ENCODE data around the gene VPS13C. TPM values are rescaled to one million over a fixed set of nuclear protein-coding genes. Genes with fewer than 3 reads are reported as not detected.

VPS13C gene
- total RNA-seq, 4 donors from 2014 or later: 7.6 to 43.1 (median 18.0) TPM

DNA sequence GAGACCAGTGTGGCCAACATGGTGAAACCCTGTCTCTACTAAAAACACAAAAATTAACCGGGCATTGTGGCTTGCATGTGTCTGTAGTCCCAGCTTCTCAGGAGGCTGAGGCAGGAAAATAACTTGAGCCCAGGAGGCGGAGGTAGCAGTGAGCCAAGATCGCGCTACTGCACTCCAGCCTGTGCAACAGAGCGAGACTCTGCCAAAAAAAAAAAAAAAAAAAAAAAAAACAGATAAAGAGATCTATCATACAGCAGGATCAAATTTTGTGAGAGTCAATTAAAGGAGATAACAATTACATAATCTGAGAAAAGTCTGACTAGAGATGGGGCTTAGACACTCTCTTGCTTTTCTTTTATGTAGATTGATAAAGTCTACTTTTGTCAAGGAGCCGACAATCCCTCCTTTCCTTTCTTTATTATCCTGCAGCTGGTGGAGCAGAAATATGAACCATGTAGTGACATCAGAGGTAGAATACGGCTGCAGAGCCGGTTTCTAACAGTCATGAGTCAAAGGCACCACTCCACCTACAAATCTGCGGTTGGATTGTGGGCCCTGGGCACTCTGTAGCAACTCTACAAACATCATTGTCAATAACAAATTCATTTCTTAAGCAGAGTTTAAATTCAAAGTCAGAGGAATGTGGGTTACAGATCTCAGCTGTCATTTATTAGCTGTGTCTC, 15.5 kb upstream of the VPS13C start:
- H3K9me3 ChIP-seq: no peaks in the 10 kb centered on the region
- intact Hi-C loops (cut with DNase I): no loop called here
- no peak for DNase-seq
- no peak overlapping the region for H3K27ac ChIP-seq
- WGBS, 2 donors: 53 to 57% methylated on average over 9 of the region's 9 CpGs
- peaks cover 0 to 17% (median 0%) of the 10 kb centered on the region in 4 donors for H3K27me3 ChIP-seq
- no peaks in the 10 kb centered on the region for H3K36me3 ChIP-seq
- peaks cover 0 to 13% (median 0%) of the 10 kb centered on the region in 3 donors for H3K4me1 ChIP-seq
- TF ChIP-seq, protein P1, sequence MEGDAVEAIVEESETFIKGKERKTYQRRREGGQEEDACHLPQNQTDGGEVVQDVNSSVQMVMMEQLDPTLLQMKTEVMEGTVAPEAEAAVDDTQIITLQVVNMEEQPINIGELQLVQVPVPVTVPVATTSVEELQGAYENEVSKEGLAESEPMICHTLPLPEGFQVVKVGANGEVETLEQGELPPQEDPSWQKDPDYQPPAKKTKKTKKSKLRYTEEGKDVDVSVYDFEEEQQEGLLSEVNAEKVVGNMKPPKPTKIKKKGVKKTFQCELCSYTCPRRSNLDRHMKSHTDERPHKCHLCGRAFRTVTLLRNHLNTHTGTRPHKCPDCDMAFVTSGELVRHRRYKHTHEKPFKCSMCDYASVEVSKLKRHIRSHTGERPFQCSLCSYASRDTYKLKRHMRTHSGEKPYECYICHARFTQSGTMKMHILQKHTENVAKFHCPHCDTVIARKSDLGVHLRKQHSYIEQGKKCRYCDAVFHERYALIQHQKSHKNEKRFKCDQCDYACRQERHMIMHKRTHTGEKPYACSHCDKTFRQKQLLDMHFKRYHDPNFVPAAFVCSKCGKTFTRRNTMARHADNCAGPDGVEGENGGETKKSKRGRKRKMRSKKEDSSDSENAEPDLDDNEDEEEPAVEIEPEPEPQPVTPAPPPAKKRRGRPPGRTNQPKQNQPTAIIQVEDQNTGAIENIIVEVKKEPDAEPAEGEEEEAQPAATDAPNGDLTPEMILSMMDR (IDR thresholded peaks at IDR 0.05): no peak
- no peak for TF ChIP-seq POLR2A (IDR thresholded peaks at IDR 0.05)
- no peak overlapping the region for H3K4me3 ChIP-seq

DNA sequence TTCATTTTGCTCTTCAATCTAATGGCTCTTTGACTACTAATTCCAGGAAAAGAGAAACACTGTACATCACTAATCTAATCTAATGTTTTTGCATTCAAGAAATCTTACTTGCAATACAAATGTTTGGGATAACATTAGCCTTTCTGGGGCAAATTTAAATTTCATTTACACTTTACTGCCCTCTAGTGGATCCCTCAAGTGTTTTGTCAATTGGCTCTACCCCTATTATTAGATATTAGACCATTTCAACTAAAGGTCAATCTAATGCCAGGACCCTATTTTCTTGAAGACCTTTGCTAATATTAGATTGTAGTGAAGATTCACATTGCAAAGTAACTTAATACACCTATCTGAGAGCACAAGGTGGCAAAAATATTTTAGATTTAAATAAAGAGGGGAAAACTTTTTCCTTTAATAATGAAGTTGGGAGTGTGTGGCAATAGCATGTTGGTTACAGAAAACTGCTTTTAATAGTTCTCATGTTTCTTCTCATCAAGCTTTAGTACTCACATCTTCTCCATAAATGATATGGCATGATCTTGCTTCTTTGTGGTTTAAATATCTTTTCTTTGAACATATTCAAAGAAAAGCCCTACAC, 11.6 kb upstream of the VPS13C start:
- Histone ChIP-seq H3K4me1 (peaks cover 4 to 36% (median 10%) of the 10 kb centered on the region in 3 donors), H3K27me3 (peaks cover 0 to 48% (median 0%) of the 10 kb centered on the region in 4 donors), H3K4me3 (no peak overlapping the region), H3K9me3 (no peaks in the 10 kb centered on the region), H3K27ac (no peak overlapping the region), H3K36me3 (no peaks in the 10 kb centered on the region)
- DNase-seq: no peak
- intact Hi-C loops (cut with DNase I): no loop called here
- TF ChIP-seq, protein P1 (IDR thresholded peaks at IDR 0.05): peak; percentile 26 to 70 (median 63)
- TF ChIP-seq POLR2A (IDR thresholded peaks at IDR 0.05): no peak

DNA sequence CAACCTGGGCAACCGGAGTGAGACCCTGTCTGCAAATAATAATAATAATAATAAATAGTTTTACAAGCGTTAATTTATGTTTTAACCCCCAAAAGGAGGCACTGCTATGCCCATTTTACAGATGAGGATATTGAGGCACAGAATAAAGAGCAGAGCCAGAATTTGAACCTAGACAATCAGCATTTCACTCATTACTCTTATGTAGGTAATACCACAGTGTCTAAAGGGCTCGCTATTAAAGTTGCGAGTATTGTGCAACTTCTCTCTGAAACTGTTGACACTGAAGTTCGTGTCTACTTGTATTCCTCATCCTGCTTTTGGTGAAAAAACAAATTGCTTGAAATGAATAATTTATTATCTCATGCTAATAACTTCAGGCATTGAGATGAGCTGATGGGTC, 9.3 kb upstream of the VPS13C start:
- H3K27ac ChIP-seq: no peak overlapping the region
- DNase-seq: no peak
- WGBS, 2 donors: 70 to 80% methylated on average over 5 of the region's 5 CpGs

DNA sequence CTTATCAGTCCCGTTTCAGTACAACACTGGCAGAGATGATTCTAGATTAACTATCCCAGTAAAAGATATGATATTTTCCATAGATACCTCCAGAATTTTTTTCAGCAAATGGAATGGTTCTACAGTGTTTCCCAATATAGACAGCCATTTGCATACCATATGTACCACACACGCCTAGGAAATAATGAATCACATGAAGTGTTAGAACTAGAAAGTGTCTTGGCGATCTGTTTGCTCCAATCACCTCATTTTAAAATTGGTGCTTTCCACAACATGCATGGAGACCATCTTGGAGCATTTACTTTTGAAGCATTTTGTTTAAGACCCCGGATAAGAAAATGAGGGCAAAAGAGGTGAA, 8.5 kb upstream of the VPS13C start:
- 38 to 44% methylated on average over 4 of the region's 4 CpGs for WGBS, 2 donors
- peak overlapping the region in 3 of 4 donors; percentile 61 to 82 (median 72) for H3K27ac ChIP-seq

More for the DNA sequence above, 9.3 kb upstream of the VPS13C start:
- no peaks in the 10 kb centered on the region for H3K36me3 ChIP-seq
- H3K4me3 ChIP-seq: no peak overlapping the region
- peaks cover 9 to 38% (median 16%) of the 10 kb centered on the region in 3 donors for H3K4me1 ChIP-seq
- no peaks in the 10 kb centered on the region for H3K9me3 ChIP-seq
- TF ChIP-seq POLR2A (IDR thresholded peaks at IDR 0.05): no peak
- TF ChIP-seq, protein P1 (IDR thresholded peaks at IDR 0.05): no peak
- intact Hi-C loops (cut with DNase I): loop anchor here (10.0 kb wide), 2 partner anchors 45 to 195 kb away; no protein-coding TSS in a partner anchor
- peaks cover 0 to 67% (median 0%) of the 10 kb centered on the region in 4 donors for H3K27me3 ChIP-seq

More for the DNA sequence above, 8.5 kb upstream of the VPS13C start:
- H3K4me3 ChIP-seq: peak overlapping the region; percentile 47 to 82 (median 56)
- H3K27me3 ChIP-seq: peaks cover 0 to 60% (median 0%) of the 10 kb centered on the region in 4 donors
- no peak for DNase-seq
- intact Hi-C loops (cut with DNase I): loop anchor here (10.0 kb wide), 2 partner anchors 46 to 194 kb away; no protein-coding TSS in a partner anchor
- peaks cover 15 to 45% (median 21%) of the 10 kb centered on the region in 3 donors for H3K4me1 ChIP-seq
- no peaks in the 10 kb centered on the region for H3K9me3 ChIP-seq
- no peaks in the 10 kb centered on the region for H3K36me3 ChIP-seq
- TF ChIP-seq, protein P1 (IDR thresholded peaks at IDR 0.05): no peak
- no peak for TF ChIP-seq POLR2A (IDR thresholded peaks at IDR 0.05)

Data from esophagus squamous epithelium (tissue), 5 donors.